H9 (cell line): ENCODE measurements around the gene TMEM271. TPM values are rescaled to one million over a fixed set of nuclear protein-coding genes. Genes with fewer than 3 reads are reported as not detected.

Experiments used
- DNase-seq: peaks from one replicate; pipeline ENCODE4 v3.0.0-alpha.2; 2017
- H2AFZ ChIP-seq: one replicate; pipeline ENCODE4 v1.6.1; 2013; ENCODE audit warnings: mild to moderate bottlenecking, low read length, control low read depth, moderate library complexity
- H2AK5ac ChIP-seq: 2 replicates; pipeline ENCODE4 v1.6.1; 2013; ENCODE audit warnings: low read length, control low read depth, mixed read lengths; ENCODE audit not compliant: insufficient read length
- H2BK120ac ChIP-seq: one replicate; pipeline ENCODE4 v1.6.1; 2013; ENCODE audit warnings: low read depth, mild to moderate bottlenecking, low read length, control low read depth, inconsistent platforms; ENCODE audit not compliant: poor library complexity, severe bottlenecking
- H2BK12ac ChIP-seq: 2 replicates; pipeline ENCODE4 v1.6.1; 2013; ENCODE audit warnings: low read length, control low read depth, mixed read lengths, low read depth; ENCODE audit not compliant: insufficient read length
- H2BK15ac ChIP-seq: 2 replicates; pipeline ENCODE4 v1.6.1; 2013; ENCODE audit warnings: low read depth, low read length, control low read depth
- H2BK20ac ChIP-seq: one replicate; pipeline ENCODE4 v1.6.1; 2013; ENCODE audit warnings: low read depth, mild to moderate bottlenecking, low read length, control low read depth, inconsistent platforms; ENCODE audit not compliant: poor library complexity, severe bottlenecking
- H2BK5ac ChIP-seq: 2 replicates; pipeline ENCODE4 v1.6.1; 2013; ENCODE audit warnings: low read length, control low read depth, mixed read lengths; ENCODE audit not compliant: insufficient read length
- H3K14ac ChIP-seq: 2 replicates; pipeline ENCODE4 v1.6.1; 2013; ENCODE audit warnings: low read length, control low read depth; ENCODE audit not compliant: insufficient read depth
- H3K18ac ChIP-seq: 2 replicates; pipeline ENCODE4 v1.6.1; 2013; ENCODE audit warnings: low read depth, mild to moderate bottlenecking, mixed read lengths, low read length, control low read depth; ENCODE audit not compliant: insufficient read length
- H3K23ac ChIP-seq: 2 replicates; pipeline ENCODE4 v1.6.1; 2013; ENCODE audit warnings: low read length, control low read depth, mixed read lengths, low read depth; ENCODE audit not compliant: insufficient read length
- H3K23me2 ChIP-seq: 2 replicates; pipeline ENCODE4 v1.6.1; 2013; ENCODE audit warnings: low read depth, mild to moderate bottlenecking, mixed read lengths, low read length, control low read depth; ENCODE audit not compliant: insufficient read length, poor library complexity, severe bottlenecking
- H3K27ac ChIP-seq: 2 replicates; pipeline ENCODE4 v1.5.1; 2013; ENCODE audit warnings: low read length, control low read depth, mixed read lengths, low read depth; ENCODE audit not compliant: insufficient read length
- H3K27me3 ChIP-seq: 2 replicates; pipeline ENCODE4 v1.6.1; 2013; ENCODE audit warnings: low read length, control low read depth, inconsistent platforms; ENCODE audit not compliant: insufficient read depth
- H3K4ac ChIP-seq: 2 replicates; pipeline ENCODE4 v1.6.1; 2013; ENCODE audit warnings: low read depth, mild to moderate bottlenecking, control low read depth, inconsistent platforms, low read length, moderate library complexity
- H3K4me1 ChIP-seq: 2 replicates; pipeline ENCODE4 v1.6.1; 2013; ENCODE audit warnings: low read length, control low read depth, inconsistent platforms; ENCODE audit not compliant: insufficient read depth
- H3K4me2 ChIP-seq: 2 replicates; pipeline ENCODE4 v1.6.1; 2013; ENCODE audit warnings: low read length, control low read depth, mixed read lengths; ENCODE audit not compliant: insufficient read length, insufficient read depth
- H3K56ac ChIP-seq: 2 replicates; pipeline ENCODE4 v1.6.1; 2013; ENCODE audit warnings: low read depth, mild to moderate bottlenecking, mixed read lengths, low read length, control low read depth; ENCODE audit not compliant: insufficient read length
- H3K79me1 ChIP-seq: 2 replicates; pipeline ENCODE4 v1.6.1; 2013; ENCODE audit warnings: low read depth, mild to moderate bottlenecking, moderate library complexity, low read length, control low read depth, inconsistent platforms; ENCODE audit not compliant: insufficient read depth, poor library complexity, severe bottlenecking
- H3K79me2 ChIP-seq: 2 replicates; pipeline ENCODE4 v1.6.1; 2013; ENCODE audit warnings: low read length, control low read depth, inconsistent platforms; ENCODE audit not compliant: insufficient read depth
- H3K9ac ChIP-seq: 2 replicates; pipeline ENCODE4 v1.6.1; 2013; ENCODE audit warnings: low read length, control low read depth, mixed read lengths; ENCODE audit not compliant: insufficient read length; ENCODE audit errors: extremely low read depth
- H3K9me3 ChIP-seq: one replicate; pipeline ENCODE4 v1.6.1; 2013; ENCODE audit warnings: low read depth, low read length, inconsistent platforms; ENCODE audit not compliant: control insufficient read depth
- H3T11ph ChIP-seq: one replicate; pipeline ENCODE4 v1.6.1; 2013; ENCODE audit warnings: mild to moderate bottlenecking, low read length, control low read depth, inconsistent platforms
- H4K20me1 ChIP-seq: one replicate; pipeline ENCODE4 v1.6.1; 2013; ENCODE audit not compliant: control insufficient read depth, insufficient read length, insufficient read depth
- H4K5ac ChIP-seq: 2 replicates; pipeline ENCODE4 v1.6.1; 2013; ENCODE audit warnings: low read depth, mild to moderate bottlenecking, mixed read lengths, low read length, control low read depth; ENCODE audit not compliant: insufficient read length
- H4K8ac ChIP-seq: replicated peaks from 2 replicates; pipeline ENCODE4 v1.6.1; 2013; ENCODE audit warnings: low read length, control low read depth, mixed read lengths, low read depth; ENCODE audit not compliant: insufficient read length
- H4K91ac ChIP-seq: 2 replicates; pipeline ENCODE4 v1.6.1; 2013; ENCODE audit warnings: low read depth, mild to moderate bottlenecking, moderate library complexity, mixed read lengths, low read length, control low read depth; ENCODE audit not compliant: insufficient read length
- H3K27ac Mint-ChIP-seq, 3 experiments: 2 replicates in 2 of 3; 3 replicates in 1 of 3; pipeline ENCODE4 v1.8.0; 2020 to 2021; ENCODE audit warnings: mixed read lengths in 3 of 3, mild to moderate bottlenecking in 1 of 3, moderate library complexity in 1 of 3
- H3K27me3 Mint-ChIP-seq: 2 replicates; pipeline ENCODE4 v1.8.0; 2021; ENCODE audit warnings: low read depth, mild to moderate bottlenecking, moderate library complexity, mixed read lengths
- H3K36me3 Mint-ChIP-seq, 3 experiments: 2 replicates in 2 of 3; 3 replicates in 1 of 3; pipeline ENCODE4 v1.8.0; 2020 to 2021; ENCODE audit warnings: low read depth in 3 of 3, mixed read lengths in 3 of 3; ENCODE audit not compliant: insufficient read depth in 1 of 3
- H3K4me1 Mint-ChIP-seq, 2 experiments: 2 replicates each; pipeline ENCODE4 v1.8.0; 2020; ENCODE audit warnings: mixed read lengths in 2 of 2
- H3K4me3 Mint-ChIP-seq, 2 experiments: 2 replicates in 1 of 2; 3 replicates in 1 of 2; pipeline ENCODE4 v1.8.0; 2020 to 2021; ENCODE audit warnings: mild to moderate bottlenecking in 2 of 2, mixed read lengths in 2 of 2, moderate library complexity in 1 of 2
- H3K9me3 Mint-ChIP-seq, 2 experiments: 2 replicates in 1 of 2; 3 replicates in 1 of 2; pipeline ENCODE4 v1.8.0; 2020; ENCODE audit warnings: mild to moderate bottlenecking in 2 of 2, mixed read lengths in 2 of 2, moderate library complexity in 1 of 2
- CTCF ChIP-seq: fragments of 200-600 bp; sonication (generic); conservative IDR thresholded peaks from 3 replicates; pipeline ENCODE4 v1.8.0; 2021; ENCODE audit warnings: antibody characterized with exemption, mild to moderate bottlenecking
- WGBS: extraction: QIAGEN DNeasy Blood & Tissue Kit; methylation state at CpG from one replicate; pipeline ENCODE4 v1.1.7; 2013; ENCODE audit warnings: missing lambda C conversion rate, low lambda C conversion rate, mixed read lengths; ENCODE audit not compliant: insufficient read length; ENCODE audit errors: extremely low coverage; 5-methylcytosine and 5-hydroxymethylcytosine counted together
- total RNA-seq: library from RNA; stranded (reverse); gene quantifications from 2 replicates; pipeline ENCODE4 v1.2.1, GENCODE V29; 2021

TMEM271 gene
- total RNA-seq, 1 experiment from 2014 or later: 0.09 TPM

- Mint-ChIP-seq H3K36me3 (no peaks in the 10 kb centered on the region; a peak in 1 of 7 replicates), H3K27me3 (peaks cover 41% of the 10 kb centered on the region), H3K9me3 (peaks cover 0 to 2% of the 10 kb centered on the region in 2 experiments; a peak in 1 of 5 replicates), H3K4me1 (peaks cover 13 to 19% of the 10 kb centered on the region in 2 experiments), H3K4me3 (no peak overlapping the region), H3K27ac (peak overlapping the region in 1 of 3 experiments; percentile 44; a peak in 1 of 7 replicates)
- Histone ChIP-seq H3K27me3 (no peaks in the 10 kb centered on the region; the same call in 1 of the 2 replicates), H3K4ac (no peak overlapping the region), H3K56ac (no peak overlapping the region), H3K23ac (no peak overlapping the region), H2BK20ac (no peak overlapping the region), H3K18ac (no peak overlapping the region), H2AFZ (no peak overlapping the region), H3K79me2 (no peaks in the 10 kb centered on the region), H4K5ac (no peak overlapping the region), H2AK5ac (no peak overlapping the region), H2BK15ac (no peak overlapping the region), H4K8ac (no peak overlapping the region), H3K4me1 (no peaks in the 10 kb centered on the region; the same call in 1 of the 2 replicates), H3K9me3 (no peaks in the 10 kb centered on the region), H4K91ac (no peak overlapping the region), H3K79me1 (no peaks in the 10 kb centered on the region), H2BK5ac (no peak overlapping the region), H2BK120ac (no peak overlapping the region), H3T11ph (no peak overlapping the region), H4K20me1 (no peaks in the 10 kb centered on the region), H3K14ac (no peak overlapping the region), H3K9ac (no peak overlapping the region), H3K27ac (no peak overlapping the region), H3K23me2 (no peaks in the 10 kb centered on the region), H2BK12ac (no peak overlapping the region), H3K4me2 (no peak overlapping the region)
- TF ChIP-seq CTCF: no peak
- no peak for DNase-seq
- WGBS: no CpG with 5 or more reads among the region's 22 CpGs
Observed at GRCh38 chr4:621296-622070, 45.4 kb upstream of the TMEM271 start.
